IMR-90 (cell line): Measurements from ENCODE around the gene RERE. TPM values are rescaled to one million over a fixed set of nuclear protein-coding genes. Genes with fewer than 3 reads are reported as not detected.

Source experiments
- ATAC-seq: fragments of 200-7000 bp; cut with Tn5 transposase; 2 replicates; pipeline ENCODE4 v1.9.1; 2020; ENCODE audit warnings: low read depth, mild to moderate bottlenecking, moderate library complexity
- BruUV-seq: library from RNA; stranded (reverse); fragments of 400-500 nt; replicated peaks from 2 replicates; lab custom pipeline; 2021; lab: Mats Ljungman, UMichigan
- CTCF ChIA-PET: fragments of 300-600 bp; formaldehyde crosslinking; extraction: SDS; loops from one replicate; lab custom pipeline; 2021; ENCODE audit warnings: antibody characterized with exemption; lab: Yijun Ruan, JAX
- POLR2A ChIA-PET: fragments of 300-600 bp; sonication (Branson Sonifier 250); formaldehyde crosslinking; loops from one replicate; lab custom pipeline; 2022; ENCODE audit warnings: antibody characterized with exemption; ENCODE audit not compliant: unreplicated experiment; lab: Charles Lee
- DNase-seq: peaks from one replicate; pipeline ENCODE4 v3.0.0; 2013
- H2AFZ ChIP-seq: replicated peaks from 2 replicates; pipeline ENCODE3; 2013; ENCODE audit warnings: low read length, mild to moderate bottlenecking; ENCODE audit not compliant: poor library complexity
- H2AK5ac ChIP-seq: 2 replicates; pipeline ENCODE4 v1.6.1; 2013; ENCODE audit warnings: low read depth, low read length, inconsistent platforms
- H2AK9ac ChIP-seq: replicated peaks from 2 replicates; pipeline ENCODE3; 2013; ENCODE audit warnings: mild to moderate bottlenecking, low read depth, low read length, moderate library complexity; ENCODE audit not compliant: poor library complexity
- H2BK120ac ChIP-seq: 2 replicates; pipeline ENCODE4 v1.6.1; 2013; ENCODE audit warnings: low read depth, low read length, inconsistent platforms
- H2BK15ac ChIP-seq: 3 replicates; pipeline ENCODE4 v1.6.1; 2013; ENCODE audit warnings: low read depth, low read length, inconsistent platforms
- H2BK20ac ChIP-seq: 2 replicates; pipeline ENCODE4 v1.6.1; 2013; ENCODE audit warnings: low read depth, mild to moderate bottlenecking, inconsistent platforms, low read length, moderate library complexity
- H2BK5ac ChIP-seq: 2 replicates; pipeline ENCODE4 v1.6.1; 2013; ENCODE audit warnings: mild to moderate bottlenecking, low read depth, low read length, inconsistent platforms; ENCODE audit not compliant: poor library complexity, severe bottlenecking
- H3K14ac ChIP-seq: replicated peaks from 2 replicates; pipeline ENCODE4 v1.6.1; 2013; ENCODE audit warnings: low read depth, low read length, inconsistent platforms
- H3K18ac ChIP-seq: 2 replicates; pipeline ENCODE4 v1.6.1; 2013; ENCODE audit warnings: low read depth, low read length, control low read depth
- H3K23ac ChIP-seq: 2 replicates; pipeline ENCODE4 v1.6.1; 2013; ENCODE audit warnings: low read depth, low read length, inconsistent platforms
- H3K27ac ChIP-seq: 2 replicates; pipeline ENCODE4 v1.5.1; 2013; ENCODE audit warnings: mild to moderate bottlenecking, control low read depth, low read length; ENCODE audit not compliant: insufficient read depth
- H3K27me3 ChIP-seq: 2 replicates; pipeline ENCODE4 v1.6.1; 2013; ENCODE audit warnings: low read length; ENCODE audit not compliant: control insufficient read depth, insufficient read depth
- H3K36me3 ChIP-seq: 2 replicates; pipeline ENCODE4 v1.6.1; 2013; ENCODE audit warnings: low read length, mixed read lengths; ENCODE audit not compliant: control insufficient read depth, insufficient read depth
- H3K4ac ChIP-seq: 2 replicates; pipeline ENCODE4 v1.6.1; 2013; ENCODE audit warnings: low read depth, low read length, inconsistent platforms
- H3K4me1 ChIP-seq: 2 replicates; pipeline ENCODE4 v1.6.1; 2013; ENCODE audit warnings: low read length, mixed read lengths; ENCODE audit not compliant: control insufficient read depth, insufficient read depth
- H3K4me2 ChIP-seq: 2 replicates; pipeline ENCODE4 v1.6.1; 2013; ENCODE audit warnings: low read depth, mild to moderate bottlenecking, control low read depth, low read length, moderate library complexity
- H3K4me3 ChIP-seq: 2 replicates; pipeline ENCODE4 v1.5.1; 2013; ENCODE audit warnings: low read depth, mild to moderate bottlenecking, control low read depth, low read length, moderate library complexity; ENCODE audit not compliant: insufficient read depth
- H3K56ac ChIP-seq: 2 replicates; pipeline ENCODE4 v1.6.1; 2013; ENCODE audit warnings: low read length, inconsistent platforms; ENCODE audit not compliant: insufficient read depth; ENCODE audit errors: extremely low read depth
- H3K79me1 ChIP-seq, 2 experiments: 2 replicates each; pipeline ENCODE4 v1.6.1; 2013; ENCODE audit warnings: low read length in 2 of 2, inconsistent platforms in 1 of 2, low read depth in 1 of 2
- H3K9ac ChIP-seq: 2 replicates; pipeline ENCODE4 v1.6.1; 2013; ENCODE audit warnings: low read depth, low read length, control low read depth
- H3K9me1 ChIP-seq: 2 replicates; pipeline ENCODE4 v1.6.1; 2013; ENCODE audit warnings: low read length, inconsistent platforms; ENCODE audit not compliant: insufficient read depth
- H3K9me3 ChIP-seq: 2 replicates; pipeline ENCODE4 v1.6.1; 2013; ENCODE audit warnings: low read length; ENCODE audit not compliant: control insufficient read depth, insufficient read depth
- H4K20me1 ChIP-seq: 2 replicates; pipeline ENCODE4 v1.6.1; 2013; ENCODE audit warnings: low read length, inconsistent platforms; ENCODE audit not compliant: insufficient read depth
- H4K5ac ChIP-seq: 2 replicates; pipeline ENCODE4 v1.6.1; 2013; ENCODE audit warnings: mild to moderate bottlenecking, low read depth, low read length, control low read depth
- H4K8ac ChIP-seq, 2 experiments: 2 replicates each; pipeline ENCODE4 v1.6.1; 2013; ENCODE audit warnings: low read depth in 2 of 2, low read length in 2 of 2, control low read depth in 1 of 2, inconsistent platforms in 1 of 2
- H4K91ac ChIP-seq: 2 replicates; pipeline ENCODE4 v1.6.1; 2013; ENCODE audit warnings: low read depth, low read length, inconsistent platforms; ENCODE audit not compliant: insufficient read depth
- CTCF ChIP-seq: conservative IDR thresholded peaks from 2 replicates; pipeline ENCODE4 v1.5.1; 2012; ENCODE audit warnings: mild to moderate bottlenecking, low read depth, low read length, improper control_type of control experiment
- ELK1 ChIP-seq: fragments of 150-350 bp; IDR thresholded peaks from 2 replicates; pipeline ENCODE4 v1.6.1; 2016; ENCODE audit warnings: low read depth, mild to moderate bottlenecking, low read length, moderate library complexity, borderline replicate concordance
- MAFK ChIP-seq: IDR thresholded peaks from 2 replicates; pipeline ENCODE4 v1.6.1; 2012; ENCODE audit warnings: low read depth, low read length, improper control_type of control experiment
- MAZ ChIP-seq: IDR thresholded peaks from 2 replicates; pipeline ENCODE4 v1.6.1; 2012; ENCODE audit warnings: low read depth, mild to moderate bottlenecking, low read length, improper control_type of control experiment, moderate library complexity, borderline replicate concordance
- MXI1 ChIP-seq: IDR thresholded peaks from 2 replicates; pipeline ENCODE4 v1.6.1; 2012; ENCODE audit warnings: low read depth, mild to moderate bottlenecking, low read length, moderate library complexity, borderline replicate concordance
- RAD21 ChIP-seq: IDR thresholded peaks from 2 replicates; pipeline ENCODE4 v1.6.1; 2012; ENCODE audit warnings: low read length, improper control_type of control experiment
- SMC3 ChIP-seq: fragments of 150-350 bp; IDR thresholded peaks from 2 replicates; pipeline ENCODE4 v1.6.1; 2016; ENCODE audit warnings: low read depth, mild to moderate bottlenecking, antibody characterized with exemption, low read length, moderate library complexity
- WGBS, 2 experiments: methylation state at CpG; one replicate each; pipeline versions ENCODE4 v1.1.5 to v1.1.7; 2013; ENCODE audit warnings: missing lambda C conversion rate in 2 of 2; ENCODE audit not compliant: insufficient read length in 1 of 2; ENCODE audit errors: extremely low coverage in 2 of 2; 5-methylcytosine and 5-hydroxymethylcytosine counted together
- dilution Hi-C: fragments of 300-500 bp; cut with HindIII; formaldehyde crosslinking; loops from one replicate; pipeline ENCODE4 v1.14.3; 2018; ENCODE audit warnings: low sequenced_read_pairs; ENCODE audit not compliant: unreplicated experiment
- in situ Hi-C: fragments of 300-500 bp; cut with MboI; formaldehyde crosslinking; loops from 3 replicates; pipeline ENCODE4 v1.14.3; 2019; ENCODE audit warnings: low sequenced_read_pairs, inconsistent platforms, mixed read lengths
- intact Hi-C: fragments of 100-400 bp; cut with micrococcal nuclease; formaldehyde crosslinking; loops from 2 replicates; pipeline ENCODE4 v1.10.0; 2022
- polyA plus RNA-seq, 3 experiments: library from polyadenylated mRNA; depleted of rRNA; stranded (reverse); fragments of >200 nt; gene quantifications; 2 replicates each; pipeline ENCODE4 v1.2.3, GENCODE V29; 2012; ENCODE audit warnings: low replicate concordance in 1 of 3
- total RNA-seq: library from RNA; depleted of rRNA; stranded (reverse); fragments of >200 nt; gene quantifications from 2 replicates; pipeline ENCODE4 v1.2.3, GENCODE V29; 2012

The RERE gene
- total and polyA plus RNA-seq, 2 of the 4 experiments (the other 2 are of a cell fraction), result 11.5 to 25.1 TPM

GRCh38 chr1:8330271-8331125, 486.9 kb downstream of the RERE start:
- Histone ChIP-seq H3K4me3 (no peak overlapping the region), H4K5ac (no peak overlapping the region), H3K14ac (no peak overlapping the region), H2BK120ac (no peak overlapping the region), H3K56ac (no peak overlapping the region), H4K8ac (no peak overlapping the region), H2AK5ac (no peak overlapping the region), H3K27ac (no peak overlapping the region), H3K4me1 (no peaks in the 10 kb centered on the region), H3K23ac (no peak overlapping the region), H2BK20ac (no peak overlapping the region; the same call in 1 of the 2 replicates), H4K20me1 (no peaks in the 10 kb centered on the region), H3K27me3 (no peaks in the 10 kb centered on the region), H3K18ac (no peak overlapping the region), H2BK15ac (no peak overlapping the region; the same call in 2 of the 3 replicates), H2AFZ (no peak overlapping the region), H2AK9ac (no peak overlapping the region), H3K36me3 (peaks cover 11% of the 10 kb centered on the region; the same call in 1 of the 2 replicates), H3K9ac (no peak overlapping the region), H3K4me2 (no peak overlapping the region), H3K9me3 (no peaks in the 10 kb centered on the region), H3K9me1 (peaks cover 2% of the 10 kb centered on the region; the same call in 1 of the 2 replicates), H3K4ac (no peak overlapping the region), H3K79me1 (no peaks in the 10 kb centered on the region), H4K91ac (no peak overlapping the region), H2BK5ac (no peak overlapping the region)
- TF ChIP-seq MAZ, result no peak
- no peak for TF ChIP-seq SMC3
- TF ChIP-seq ELK1, result no peak
- no peak for TF ChIP-seq RAD21
- TF ChIP-seq CTCF, result no peak
- TF ChIP-seq MAFK, result no peak
- TF ChIP-seq MXI1, result no peak
- in situ Hi-C loops (no loop called here), intact Hi-C loops (no loop called here), dilution Hi-C loops (no loop called here)
- POLR2A ChIA-PET, result no interaction called here
- WGBS, 2 experiments, result 93% methylated on average over 26 of the region's 47 CpGs; no CpG with 5 or more reads in 1 of the 2 experiments
- DNase-seq (no peak), ATAC-seq (no peak)
- no TSS peak for BruUV-seq
- CTCF ChIA-PET, result no interaction called here
